Mesodermal cell (in vitro differentiated cells): Measurements from ENCODE around the gene FAM53B.

Experiments used
- H3K27ac ChIP-seq: 2 replicates; pipeline ENCODE4 v1.7.0; 2013; ENCODE audit warnings: mild to moderate bottlenecking, low read depth, low read length, moderate library complexity; ENCODE audit not compliant: severe bottlenecking
- H3K36me3 ChIP-seq: 2 replicates; pipeline ENCODE4 v1.7.1; 2013; ENCODE audit warnings: mild to moderate bottlenecking, low read length, moderate library complexity; ENCODE audit not compliant: control insufficient read depth, insufficient read depth
- H3K4me1 ChIP-seq: one replicate; pipeline ENCODE4 v1.7.1; 2013; ENCODE audit warnings: mild to moderate bottlenecking, low read length; ENCODE audit not compliant: insufficient read depth, control insufficient read depth, poor library complexity, severe bottlenecking
- H3K4me3 ChIP-seq: 2 replicates; pipeline ENCODE4 v1.7.0; 2013; ENCODE audit warnings: low read length, control low read depth, mild to moderate bottlenecking; ENCODE audit not compliant: insufficient read depth, poor library complexity, severe bottlenecking; ENCODE audit errors: extremely low read depth
- H3K9me3 ChIP-seq: 2 replicates; pipeline ENCODE4 v1.7.1; 2013; ENCODE audit warnings: mild to moderate bottlenecking, low read length, moderate library complexity; ENCODE audit not compliant: control insufficient read depth
- WGBS, 2 experiments: methylation state at CpG; one replicate each; pipeline ENCODE4 v1.1.5; 2013; ENCODE audit warnings: missing lambda C conversion rate in 2 of 2; ENCODE audit not compliant: insufficient coverage in 2 of 2; 5-methylcytosine and 5-hydroxymethylcytosine counted together

FAM53B gene

DNA sequence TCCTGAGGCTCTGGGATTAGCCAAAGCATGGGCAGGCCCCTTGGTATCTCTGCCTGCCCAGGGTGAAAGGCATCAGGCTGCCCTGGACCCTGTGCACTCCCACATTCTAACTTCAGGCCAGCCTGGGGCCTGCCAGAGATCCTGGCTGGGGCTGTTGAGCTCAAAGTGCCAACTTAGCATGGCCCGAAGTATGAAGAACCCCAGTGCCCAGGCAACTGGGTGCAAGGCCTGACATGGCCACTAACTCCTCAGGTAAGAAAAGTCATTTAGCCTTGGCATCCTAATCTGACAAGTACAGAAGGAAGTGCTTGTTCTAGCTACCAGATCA lies 43.2 kb downstream of the FAM53B start:
- Histone ChIP-seq H3K4me1 (peaks cover 13% of the 10 kb centered on the region), H3K36me3 (peaks cover 24% of the 10 kb centered on the region), H3K27ac (no peak overlapping the region), H3K9me3 (no peaks in the 10 kb centered on the region), H3K4me3 (no peak overlapping the region)
- 83 to 100% methylated on average over 1 of the region's 1 CpG for WGBS, 2 experiments

DNA sequence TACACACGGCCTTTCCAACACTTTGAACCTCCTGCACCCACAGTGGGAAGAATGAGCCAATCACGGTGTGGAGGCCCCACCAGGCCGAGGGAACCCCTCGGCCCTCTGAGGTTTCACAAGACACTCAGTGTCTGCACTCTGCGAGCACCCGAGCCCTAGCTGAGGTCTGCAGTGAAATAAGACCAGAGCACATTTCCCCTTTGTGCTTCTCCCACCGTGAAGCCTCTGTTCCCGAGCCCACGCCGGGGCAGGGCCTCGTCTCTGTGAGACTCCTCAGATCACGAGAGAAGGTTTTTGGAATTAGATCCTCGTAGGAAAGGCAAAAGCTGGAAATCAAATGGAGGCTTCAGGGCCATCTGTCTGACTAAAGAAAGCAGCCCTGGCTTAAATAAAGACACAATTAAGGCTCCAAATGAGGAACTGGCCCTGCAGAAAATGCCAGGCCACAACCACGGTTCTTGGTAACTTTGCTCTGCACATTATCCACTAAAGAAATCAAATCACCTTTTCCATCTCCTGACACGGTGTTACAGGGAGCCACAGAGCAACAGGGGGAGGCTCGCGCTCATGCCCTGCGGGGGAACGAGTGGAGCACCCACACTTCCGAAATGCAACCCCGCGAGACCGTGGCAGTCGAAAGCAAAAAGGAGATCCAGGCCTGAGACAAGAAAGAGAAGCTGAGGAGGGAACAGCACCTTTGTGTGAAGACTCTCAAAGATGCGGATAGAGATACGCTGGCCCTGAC lies 43.7 kb downstream of the FAM53B start:
- H3K4me3 ChIP-seq: no peak overlapping the region
- H3K36me3 ChIP-seq: peaks cover 24% of the 10 kb centered on the region
- no peaks in the 10 kb centered on the region for H3K9me3 ChIP-seq
- WGBS, 2 experiments: 95 to 97% methylated on average over 24 to 26 of the region's 26 CpGs
- peaks cover 13% of the 10 kb centered on the region for H3K4me1 ChIP-seq
- H3K27ac ChIP-seq: no peak overlapping the region

- Histone ChIP-seq H3K27ac (no peak overlapping the region), H3K4me3 (no peak overlapping the region), H3K36me3 (peaks cover 25% of the 10 kb centered on the region), H3K9me3 (no peaks in the 10 kb centered on the region), H3K4me1 (peaks cover 13% of the 10 kb centered on the region)
- 95 to 98% methylated on average over 15 to 16 of the region's 18 CpGs for WGBS, 2 experiments
Observed at GRCh38 chr10:124699471-124700292, 44.5 kb downstream of the FAM53B start.

DNA sequence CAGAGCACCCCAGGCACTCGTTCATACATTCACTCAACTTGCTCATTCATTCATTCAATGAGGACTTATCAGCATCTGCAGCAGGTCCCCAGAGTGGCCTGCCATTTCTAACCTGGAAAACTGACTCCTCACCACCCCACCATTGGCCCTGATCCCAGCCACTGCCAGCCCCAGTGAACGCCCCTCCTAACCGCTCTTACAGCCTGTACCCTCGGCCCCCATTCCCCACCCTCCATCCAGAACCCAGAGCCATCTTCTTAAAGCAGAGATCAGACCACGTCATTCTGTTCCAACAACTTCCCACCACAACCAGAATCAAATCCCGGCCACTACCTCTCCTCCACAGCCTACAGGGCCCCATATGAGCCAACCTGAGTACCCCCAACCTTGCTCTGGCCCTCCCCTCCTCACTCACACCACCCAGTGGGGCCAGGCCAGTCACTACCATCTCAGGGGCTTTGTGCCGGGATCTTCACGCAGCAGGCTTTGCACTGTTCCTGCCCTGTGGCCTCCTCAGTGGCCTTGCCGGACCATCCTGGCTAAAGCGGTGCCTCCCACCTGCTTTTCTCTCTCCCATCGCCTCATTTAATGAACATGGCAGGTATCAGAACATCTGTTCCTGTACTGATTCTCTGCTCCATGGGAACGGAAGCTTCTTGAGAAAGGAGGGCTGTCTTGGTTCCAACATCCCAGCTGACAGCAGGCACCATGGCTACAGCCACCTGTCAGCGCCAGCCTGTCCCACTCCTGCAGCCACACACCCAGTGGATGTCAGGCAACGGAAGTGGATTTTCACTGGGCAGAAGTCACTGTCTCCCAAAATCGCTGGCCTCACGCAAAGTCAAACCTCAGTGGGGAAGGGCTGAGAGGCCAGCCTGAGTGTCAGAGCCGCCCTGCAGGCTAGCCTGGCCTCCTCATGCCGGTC lies 45.4 kb downstream of the FAM53B start:
- 92 to 94% methylated on average over 14 to 18 of the region's 18 CpGs for WGBS, 2 experiments
- peaks cover 19% of the 10 kb centered on the region for H3K36me3 ChIP-seq
- no peak overlapping the region for H3K4me3 ChIP-seq
- H3K27ac ChIP-seq: no peak overlapping the region
- H3K4me1 ChIP-seq: peaks cover 13% of the 10 kb centered on the region
- no peaks in the 10 kb centered on the region for H3K9me3 ChIP-seq

DNA sequence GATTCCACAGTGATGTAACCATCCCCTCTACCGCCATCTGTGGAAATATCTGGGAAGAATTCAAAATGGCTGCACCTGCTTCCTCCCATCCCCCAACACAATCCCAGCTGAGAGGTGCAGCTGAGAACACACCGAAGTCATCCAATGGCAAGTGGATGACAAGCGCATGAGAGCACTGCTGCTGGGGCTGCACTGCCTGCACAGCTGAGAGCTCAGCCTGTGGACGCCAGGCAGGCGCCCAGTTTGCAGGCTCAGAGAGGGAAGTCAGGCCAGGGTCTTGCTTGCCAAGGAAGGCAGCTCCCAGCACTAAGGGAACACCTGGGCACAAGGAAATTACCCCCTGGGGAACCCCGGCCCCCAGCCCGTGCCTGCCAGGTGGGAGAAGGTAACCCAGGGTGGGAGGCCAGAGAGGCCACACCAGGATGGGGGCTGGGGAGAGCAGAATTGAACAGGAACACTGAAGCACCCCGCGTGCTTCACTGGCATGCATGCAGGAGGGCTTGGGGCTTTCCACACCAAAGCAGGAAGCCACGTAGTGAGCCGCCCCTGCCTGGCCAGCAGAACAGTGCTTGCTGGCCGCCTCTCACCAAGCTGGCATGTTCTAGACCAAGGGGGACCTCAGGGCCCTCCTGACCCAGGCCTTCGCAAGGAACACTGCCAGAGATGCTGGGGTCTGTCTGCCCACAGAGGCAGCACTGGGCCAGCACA lies 46.2 kb downstream of the FAM53B start:
- 88 to 90% methylated on average over 13 of the region's 13 CpGs for WGBS, 2 experiments
- Histone ChIP-seq H3K36me3 (peaks cover 19% of the 10 kb centered on the region), H3K9me3 (no peaks in the 10 kb centered on the region), H3K27ac (no peak overlapping the region), H3K4me3 (no peak overlapping the region), H3K4me1 (peaks cover 13% of the 10 kb centered on the region)

DNA sequence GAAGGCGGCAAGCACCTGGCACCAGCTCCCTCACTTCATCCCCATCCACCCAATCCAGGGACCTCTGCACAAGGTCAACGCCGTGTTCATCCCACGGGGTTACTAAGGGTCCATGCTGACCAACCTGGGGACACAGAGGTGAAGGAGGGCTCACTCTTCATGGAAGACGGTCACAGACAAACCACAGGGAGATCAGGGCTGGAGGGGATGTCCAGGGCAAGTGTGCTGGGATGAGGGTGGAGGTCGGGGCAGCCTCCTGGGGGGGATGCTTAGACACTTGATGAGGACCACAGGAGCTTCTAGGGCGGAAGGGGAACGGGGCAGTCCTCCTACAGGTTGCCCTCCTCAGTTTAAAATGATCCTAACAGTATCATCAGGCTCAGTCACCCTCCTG lies 46.7 kb downstream of the FAM53B start:
- WGBS, 2 experiments: 97 to 98% methylated on average over 4 to 6 of the region's 8 CpGs
- no peaks in the 10 kb centered on the region for H3K9me3 ChIP-seq
- peaks cover 16% of the 10 kb centered on the region for H3K36me3 ChIP-seq
- H3K4me1 ChIP-seq: peaks cover 9% of the 10 kb centered on the region
- no peak overlapping the region for H3K27ac ChIP-seq
- no peak overlapping the region for H3K4me3 ChIP-seq

DNA sequence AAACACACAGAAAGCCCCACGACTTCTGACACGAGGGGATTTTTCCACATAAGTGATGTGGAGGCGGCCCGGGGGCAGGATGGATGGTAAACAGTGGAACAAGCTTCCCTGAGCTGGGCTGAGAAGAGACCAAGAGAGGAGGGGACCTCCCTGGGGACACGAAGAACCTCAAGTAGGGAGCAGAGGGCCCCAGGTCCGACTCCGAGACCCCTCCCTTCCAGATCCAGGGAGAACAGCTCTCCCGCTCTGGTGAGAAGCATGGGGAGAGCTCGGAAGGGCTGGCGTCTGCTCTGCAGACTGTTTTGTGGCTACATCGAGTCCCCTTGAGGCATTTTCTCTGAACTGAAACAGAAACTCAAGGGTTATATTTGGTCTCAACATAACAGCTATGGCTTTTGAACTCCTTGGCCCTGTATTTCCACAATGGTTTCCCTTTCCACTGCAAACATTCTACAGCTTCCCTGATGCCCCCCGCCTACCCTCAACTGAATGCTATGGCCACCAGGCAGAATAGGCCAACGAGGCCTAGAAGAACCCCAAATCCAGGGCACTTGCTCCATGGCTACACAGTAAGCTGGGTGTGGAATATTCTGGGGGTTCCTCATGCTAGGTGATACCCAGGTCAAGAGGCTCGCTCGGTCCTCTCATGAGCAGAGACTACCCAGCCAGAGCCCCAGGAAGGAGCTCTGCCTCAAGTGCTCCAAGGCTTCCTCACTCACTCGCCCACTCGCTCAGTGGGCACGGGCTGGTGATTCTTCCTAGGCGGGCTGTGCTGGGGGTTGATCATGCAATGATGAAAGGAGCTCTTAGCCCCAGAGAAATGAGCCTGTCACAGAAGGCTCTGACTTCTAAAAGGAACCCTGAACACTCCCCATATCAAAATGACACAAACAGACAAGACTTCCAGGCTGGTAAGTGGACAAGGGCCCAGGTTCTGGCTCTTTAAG lies 47.5 kb downstream of the FAM53B start:
- Histone ChIP-seq H3K4me3 (no peak overlapping the region), H3K36me3 (peaks cover 18% of the 10 kb centered on the region), H3K27ac (no peak overlapping the region), H3K9me3 (no peaks in the 10 kb centered on the region), H3K4me1 (peaks cover 2% of the 10 kb centered on the region)
- 94 to 95% methylated on average over 13 to 14 of the region's 19 CpGs for WGBS, 2 experiments

GRCh38 chr10:124695259-124695658 lies 48.9 kb downstream of the FAM53B start:
- 93 to 100% methylated on average over 2 of the region's 3 CpGs for WGBS, 2 experiments
- Histone ChIP-seq H3K36me3 (peaks cover 26% of the 10 kb centered on the region), H3K27ac (no peak overlapping the region), H3K9me3 (no peaks in the 10 kb centered on the region), H3K4me1 (no peaks in the 10 kb centered on the region), H3K4me3 (no peak overlapping the region)

DNA sequence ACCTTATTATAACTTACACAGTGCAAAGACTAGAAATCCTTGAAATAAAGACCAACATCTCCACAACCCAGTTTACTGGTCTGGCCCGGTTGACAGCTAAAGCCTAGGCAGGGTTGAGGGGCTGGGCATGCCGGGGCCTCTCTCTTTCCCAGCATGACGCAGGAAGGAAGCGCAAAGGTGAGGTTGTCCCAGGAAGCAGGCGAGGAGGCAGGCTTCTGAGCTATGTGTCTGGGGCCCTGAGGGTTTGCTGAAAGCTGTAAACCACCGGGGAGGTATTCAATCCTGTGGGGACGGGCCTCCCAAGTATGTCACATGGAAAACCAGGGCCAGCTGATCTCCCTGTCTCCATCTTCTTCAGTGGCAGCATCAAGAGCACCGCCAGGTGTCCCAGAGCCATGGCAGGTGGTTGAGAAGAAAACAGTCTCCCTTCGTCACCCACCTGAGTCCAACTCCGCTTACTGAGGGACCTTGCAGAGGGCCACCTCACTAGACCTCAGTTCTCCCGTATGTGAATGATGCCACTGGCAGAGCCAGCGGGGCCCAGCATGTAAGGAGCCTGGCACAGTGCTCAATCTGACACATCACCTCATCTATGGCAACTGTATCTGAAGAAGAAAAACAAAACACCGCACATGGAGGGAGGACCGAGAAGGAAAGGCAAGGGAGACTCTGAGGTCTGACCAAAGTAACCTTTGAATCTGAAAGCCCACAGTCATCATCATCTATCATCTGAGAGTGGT lies 49.5 kb downstream of the FAM53B start:
- Histone ChIP-seq H3K4me3 (no peak overlapping the region), H3K9me3 (no peaks in the 10 kb centered on the region), H3K36me3 (peaks cover 30% of the 10 kb centered on the region), H3K27ac (no peak overlapping the region), H3K4me1 (no peaks in the 10 kb centered on the region)
- WGBS, 2 experiments: 89 to 94% methylated on average over 9 to 12 of the region's 14 CpGs
